Duodenal mucosa (tissue), 2 donors: ENCODE measurements around the gene SPTAN1.
"Not testable (repeated sequence)": the region's sequence is repeated elsewhere in the genome, so short reads cannot be mapped to it uniquely, and the experiment has no call there.

Experiments used
- H3K27ac ChIP-seq: one replicate; pipeline ENCODE4 v1.7.0; 2013; ENCODE audit warnings: low read depth, low read length
- H3K27me3 ChIP-seq, 2 donors: one replicate each; pipeline ENCODE4 v1.7.0; 2013; ENCODE audit warnings: low read length in 2 of 2, control low read depth in 1 of 2; ENCODE audit not compliant: insufficient read depth in 2 of 2, control insufficient read depth in 1 of 2
- H3K36me3 ChIP-seq, 2 donors: one replicate each; pipeline ENCODE4 v1.7.0; 2013; ENCODE audit warnings: low read length in 2 of 2, control low read depth in 1 of 2; ENCODE audit not compliant: insufficient read depth in 2 of 2, control insufficient read depth in 1 of 2
- H3K4me1 ChIP-seq, 2 donors: one replicate each; pipeline ENCODE4 v1.7.0; 2013; ENCODE audit warnings: low read length in 2 of 2, control low read depth in 1 of 2; ENCODE audit not compliant: insufficient read depth in 2 of 2, control insufficient read depth in 1 of 2
- H3K4me3 ChIP-seq, 2 donors: one replicate each; pipeline ENCODE4 v1.7.0; 2013; ENCODE audit warnings: low read length in 2 of 2, low read depth in 1 of 2
- H3K9ac ChIP-seq, 2 donors: one replicate each; pipeline ENCODE4 v1.7.0; 2013; ENCODE audit warnings: low read length in 2 of 2, low read depth in 1 of 2
- H3K9me3 ChIP-seq, 2 donors: one replicate each; pipeline ENCODE4 v1.7.0; 2013; ENCODE audit warnings: low read length in 2 of 2, control low read depth in 1 of 2; ENCODE audit not compliant: control insufficient read depth in 1 of 2

Gene SPTAN1

GRCh38 chr9:128636024-128636390, 83.6 kb downstream of the SPTAN1 start:
- Histone ChIP-seq H3K9me3 (no peaks in the 10 kb centered on the region), H3K27me3 (no peaks in the 10 kb centered on the region), H3K4me1 (peaks cover 23 to 28% of the 10 kb centered on the region in 2 donors), H3K36me3 (peaks cover 11 to 49% of the 10 kb centered on the region in 2 donors), H3K9ac (peak overlapping the region in 1 of 2 donors; percentile 52), H3K4me3 (peak overlapping the region; percentile 46 to 48), H3K27ac (peak overlapping the region; percentile 95)

GRCh38 chr9:128636556-128637530, 84.5 kb downstream of the SPTAN1 start:
- Histone ChIP-seq H3K9ac (peak overlapping the region in 1 of 2 donors; percentile 18), H3K27ac (no peak overlapping the region), H3K4me3 (no peak overlapping the region)

GRCh38 chr9:128637656-128638055, 85.3 kb downstream of the SPTAN1 start:
- no peaks in the 10 kb centered on the region for H3K27me3 ChIP-seq
- no peak overlapping the region for H3K4me3 ChIP-seq
- H3K27ac ChIP-seq, result no peak overlapping the region
- H3K36me3 ChIP-seq, result peaks cover 3 to 35% of the 10 kb centered on the region in 2 donors
- H3K4me1 ChIP-seq, result peaks cover 23 to 28% of the 10 kb centered on the region in 2 donors
- H3K9ac ChIP-seq, result no peak overlapping the region
- H3K9me3 ChIP-seq, result no peaks in the 10 kb centered on the region

More at GRCh38 chr9:128636556-128637530, 84.5 kb downstream of the SPTAN1 start:
- no peaks in the 10 kb centered on the region for H3K9me3 ChIP-seq
- no peaks in the 10 kb centered on the region for H3K27me3 ChIP-seq
- peaks cover 11 to 44% of the 10 kb centered on the region in 2 donors for H3K36me3 ChIP-seq
- H3K4me1 ChIP-seq, result peaks cover 23 to 28% of the 10 kb centered on the region in 2 donors

- H3K9me3 ChIP-seq, result no peaks in the 10 kb centered on the region
- no peak overlapping the region for H3K4me3 ChIP-seq
- peaks cover 23 to 24% of the 10 kb centered on the region in 2 donors for H3K4me1 ChIP-seq
- no peaks in the 10 kb centered on the region for H3K27me3 ChIP-seq
- no peak overlapping the region for H3K27ac ChIP-seq
- H3K36me3 ChIP-seq, result peaks cover 0 to 26% of the 10 kb centered on the region in 2 donors
- no peak overlapping the region for H3K9ac ChIP-seq
Measured at GRCh38 chr9:128638580-128638979, 86.2 kb downstream of the SPTAN1 start.

- no peaks in the 10 kb centered on the region for H3K27me3 ChIP-seq
- peaks cover 6 to 10% of the 10 kb centered on the region in 2 donors for H3K4me1 ChIP-seq
- H3K4me3 ChIP-seq, result no peak overlapping the region
- no peak overlapping the region for H3K9ac ChIP-seq
- H3K36me3 ChIP-seq, result peaks cover 0 to 17% of the 10 kb centered on the region in 2 donors
- no peak overlapping the region for H3K27ac ChIP-seq
- H3K9me3 ChIP-seq, result no peaks in the 10 kb centered on the region
Measured at GRCh38 chr9:128640603-128641002, 88.2 kb downstream of the SPTAN1 start.

GRCh38 chr9:128642675-128643245, 90.4 kb downstream of the SPTAN1 start:
- Histone ChIP-seq H3K27me3 (no peaks in the 10 kb centered on the region), H3K9ac (no peak overlapping the region), H3K9me3 (no peaks in the 10 kb centered on the region), H3K4me3 (no peak overlapping the region), H3K36me3 (peaks cover 0 to 10% of the 10 kb centered on the region in 2 donors), H3K27ac (no peak overlapping the region), H3K4me1 (no peaks in the 10 kb centered on the region)

GRCh38 chr9:128643519-128644300, 91.3 kb downstream of the SPTAN1 start:
- H3K27me3 ChIP-seq, result no peaks in the 10 kb centered on the region
- H3K27ac ChIP-seq, result no peak overlapping the region
- no peak overlapping the region for H3K4me3 ChIP-seq
- H3K9ac ChIP-seq, result no peak overlapping the region
- H3K4me1 ChIP-seq, result no peaks in the 10 kb centered on the region
- no peaks in the 10 kb centered on the region for H3K9me3 ChIP-seq
- H3K36me3 ChIP-seq, result peaks cover 0 to 7% of the 10 kb centered on the region in 2 donors

- H3K4me1 ChIP-seq, H3K4me3 ChIP-seq, H3K36me3 ChIP-seq, H3K9ac ChIP-seq, H3K27me3 ChIP-seq, H3K27ac ChIP-seq, H3K9me3 ChIP-seq: not testable (repeated sequence)
Measured at GRCh38 chr9:128648206-128648605, 95.8 kb downstream of the SPTAN1 start.

- Histone ChIP-seq H3K9me3 (no peaks in the 10 kb centered on the region), H3K27me3 (no peaks in the 10 kb centered on the region), H3K4me3 (no peak overlapping the region), H3K36me3 (no peaks in the 10 kb centered on the region), H3K27ac (no peak overlapping the region), H3K4me1 (no peaks in the 10 kb centered on the region), H3K9ac (no peak overlapping the region)
Measured at GRCh38 chr9:128651798-128652197, 99.4 kb downstream of the SPTAN1 start.

GRCh38 chr9:128653908-128654307, 101.5 kb downstream of the SPTAN1 start:
- no peak overlapping the region for H3K27ac ChIP-seq
- H3K4me3 ChIP-seq, result no peak overlapping the region
- H3K9ac ChIP-seq, result no peak overlapping the region
- H3K27me3 ChIP-seq, result no peaks in the 10 kb centered on the region
- H3K4me1 ChIP-seq, result no peaks in the 10 kb centered on the region
- no peaks in the 10 kb centered on the region for H3K36me3 ChIP-seq
- no peaks in the 10 kb centered on the region for H3K9me3 ChIP-seq
